8988T (cell line): ENCODE data around the gene TNP1.

Experiments used
- DNase-seq: peaks from one replicate; pipeline ENCODE4 v3.0.0; 2011

TNP1 gene

DNA sequence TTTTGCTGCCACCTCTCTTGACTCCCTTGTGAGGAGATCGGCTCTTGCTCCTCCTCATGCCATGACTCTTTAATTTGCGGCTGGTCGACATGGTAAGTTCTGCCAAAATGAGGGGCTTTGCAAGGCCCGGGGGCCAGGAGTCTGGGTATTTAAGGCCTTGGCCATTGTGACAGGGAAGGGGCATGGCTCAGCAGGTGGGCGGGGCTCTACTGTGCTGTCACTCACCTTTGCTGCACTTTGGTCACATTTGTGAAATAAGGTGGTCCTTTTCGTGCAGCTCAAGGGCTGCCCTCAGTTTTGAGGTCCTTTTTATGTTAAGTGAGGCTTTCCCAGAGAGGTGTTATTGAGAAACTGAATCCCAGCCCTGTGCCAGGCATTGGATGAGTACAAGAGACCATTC is at the start of gene TNP1:
Gene TNP1, minus strand, starts transcription at position 121 of the 400 bp plus-strand sequence. Its CDS starts 30 bp downstream, at position 91.
- no peak for DNase-seq

DNA sequence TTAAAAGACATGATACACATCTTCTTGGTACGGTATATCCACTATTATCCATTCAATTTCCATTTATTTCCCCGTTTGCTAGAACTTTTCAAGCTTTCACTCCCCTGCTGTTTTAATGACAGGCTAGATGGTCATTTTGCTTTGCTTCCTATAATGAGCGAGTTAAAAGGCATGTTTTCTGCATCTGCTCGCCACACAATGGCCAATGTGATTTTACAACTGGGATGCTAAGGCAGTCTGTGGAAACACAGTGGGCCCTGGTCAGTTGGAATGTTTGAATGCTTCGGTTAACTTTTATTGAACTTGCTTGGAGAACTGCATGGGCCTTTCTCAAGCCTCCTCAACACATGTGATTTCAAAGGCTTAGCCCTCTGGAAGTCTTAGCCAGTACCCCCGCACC is 48.4 kb upstream of the TNP1 start:
- no peak for DNase-seq

DNA sequence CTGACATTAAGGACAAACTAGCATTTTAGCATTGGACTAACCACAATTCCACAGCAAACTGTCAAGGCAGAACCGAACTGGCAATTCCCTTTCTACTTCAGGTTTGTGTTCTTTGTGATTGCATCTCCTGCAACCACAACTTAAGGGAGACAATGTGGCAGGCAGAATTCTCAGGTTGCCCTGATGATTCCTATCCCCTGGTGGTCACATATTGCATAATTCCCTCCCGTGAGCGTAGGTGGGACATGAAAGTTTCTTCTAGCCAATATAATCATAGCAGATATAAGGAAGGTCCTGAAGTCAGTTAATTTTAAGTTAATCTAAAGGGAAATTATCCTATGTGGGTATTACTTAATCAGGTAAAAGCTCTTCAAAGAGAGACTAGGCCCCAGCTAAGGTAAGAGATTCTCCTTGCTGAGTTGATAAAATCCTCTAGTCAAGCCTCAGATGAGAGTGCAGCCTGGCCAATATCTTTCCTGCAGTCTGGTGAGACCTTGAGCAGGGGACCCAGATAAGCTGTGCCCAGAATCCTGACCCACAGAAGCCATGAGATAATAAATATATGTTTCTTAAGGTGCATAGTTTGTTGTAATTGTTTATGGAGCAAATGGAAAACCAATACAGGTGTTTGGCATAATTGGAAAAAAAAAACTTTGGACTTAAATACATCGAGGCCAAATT is 45.9 kb upstream of the TNP1 start:
- DNase-seq, result no peak

GRCh38 chr2:216904974-216905373 is 45.1 kb upstream of the TNP1 start:
- no peak for DNase-seq

DNA sequence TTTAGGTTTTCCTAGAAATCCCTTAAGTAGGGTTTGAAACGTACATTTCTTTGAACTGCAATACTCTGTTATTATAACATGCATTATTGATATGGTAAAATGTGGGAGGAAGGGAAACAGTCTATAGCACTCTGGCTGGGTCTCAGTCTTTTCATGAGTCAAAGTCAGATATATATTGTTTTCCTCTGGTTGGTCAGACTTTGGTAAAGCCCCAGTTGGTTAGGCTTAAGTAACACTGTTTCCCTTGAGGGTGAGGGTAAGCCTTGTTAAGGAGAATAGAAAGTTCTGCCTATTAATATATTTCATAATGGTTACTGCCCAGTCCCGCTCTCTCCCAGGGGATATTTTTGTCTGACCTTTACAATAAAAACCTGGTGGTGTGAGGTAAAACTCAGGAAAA is 44.7 kb upstream of the TNP1 start:
- DNase-seq, result no peak

DNA sequence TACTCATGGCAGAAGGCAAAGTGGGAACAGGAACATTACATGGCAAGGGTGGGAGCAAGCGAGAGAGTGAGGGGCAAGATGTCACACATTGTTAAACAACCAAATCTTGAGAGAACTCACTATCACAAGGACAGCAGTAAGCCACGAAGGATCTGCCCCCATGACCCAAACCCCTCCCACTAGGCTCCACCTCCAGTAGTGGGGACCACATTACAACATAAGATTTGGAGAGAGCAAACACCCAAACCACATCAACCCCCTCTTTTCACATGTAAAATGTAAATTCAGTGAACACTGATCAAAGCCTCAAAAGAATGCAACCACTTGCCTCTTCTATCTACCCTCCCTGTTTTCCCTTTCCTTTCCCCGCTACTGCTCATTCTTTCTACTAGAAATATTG is 43.6 kb upstream of the TNP1 start:
- DNase-seq, result no peak

DNA sequence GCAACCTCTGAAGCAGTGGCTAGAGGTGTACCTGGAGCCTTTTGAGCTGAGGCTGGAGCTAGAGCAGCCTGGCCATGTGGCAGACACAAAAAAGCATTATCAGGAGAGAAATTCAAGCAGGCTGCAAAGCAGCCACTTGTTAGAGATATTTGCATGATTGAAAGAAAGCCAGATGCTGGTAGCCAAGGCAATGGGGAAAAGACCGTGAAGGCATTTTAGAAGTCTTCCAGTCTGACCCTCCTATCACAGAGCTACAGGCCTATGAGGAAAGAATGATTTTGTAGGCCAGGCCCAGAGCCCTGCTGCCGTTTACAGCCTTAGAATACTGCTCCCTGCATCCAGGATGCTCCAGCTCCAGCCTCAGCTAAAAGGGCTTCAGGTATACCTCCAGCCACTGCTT is 41.4 kb upstream of the TNP1 start:
- DNase-seq, result no peak

GRCh38 chr2:216900406-216900805 is 40.5 kb upstream of the TNP1 start:
- no peak for DNase-seq

- DNase-seq, result no peak
Observed at GRCh38 chr2:216897561-216898203, 37.8 kb upstream of the TNP1 start.

DNA sequence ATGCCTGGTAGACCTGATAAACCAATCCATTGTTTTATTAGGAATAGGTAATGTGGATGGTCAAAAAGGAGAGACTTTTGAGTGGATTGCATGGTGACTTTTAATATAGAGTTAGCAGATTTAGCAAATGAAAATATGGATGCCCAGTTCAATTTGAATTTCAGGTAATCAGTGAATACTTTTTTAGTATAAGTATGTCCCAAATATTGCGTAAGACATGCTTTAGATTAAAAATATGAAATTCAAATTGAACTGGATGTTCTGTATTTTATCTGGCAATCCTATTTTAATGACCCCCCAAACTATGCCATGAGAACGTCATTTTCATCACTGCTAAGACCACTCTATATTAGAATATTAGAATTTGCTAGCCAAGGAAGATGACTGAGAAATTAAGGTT is 30.3 kb upstream of the TNP1 start:
- no peak for DNase-seq

DNA sequence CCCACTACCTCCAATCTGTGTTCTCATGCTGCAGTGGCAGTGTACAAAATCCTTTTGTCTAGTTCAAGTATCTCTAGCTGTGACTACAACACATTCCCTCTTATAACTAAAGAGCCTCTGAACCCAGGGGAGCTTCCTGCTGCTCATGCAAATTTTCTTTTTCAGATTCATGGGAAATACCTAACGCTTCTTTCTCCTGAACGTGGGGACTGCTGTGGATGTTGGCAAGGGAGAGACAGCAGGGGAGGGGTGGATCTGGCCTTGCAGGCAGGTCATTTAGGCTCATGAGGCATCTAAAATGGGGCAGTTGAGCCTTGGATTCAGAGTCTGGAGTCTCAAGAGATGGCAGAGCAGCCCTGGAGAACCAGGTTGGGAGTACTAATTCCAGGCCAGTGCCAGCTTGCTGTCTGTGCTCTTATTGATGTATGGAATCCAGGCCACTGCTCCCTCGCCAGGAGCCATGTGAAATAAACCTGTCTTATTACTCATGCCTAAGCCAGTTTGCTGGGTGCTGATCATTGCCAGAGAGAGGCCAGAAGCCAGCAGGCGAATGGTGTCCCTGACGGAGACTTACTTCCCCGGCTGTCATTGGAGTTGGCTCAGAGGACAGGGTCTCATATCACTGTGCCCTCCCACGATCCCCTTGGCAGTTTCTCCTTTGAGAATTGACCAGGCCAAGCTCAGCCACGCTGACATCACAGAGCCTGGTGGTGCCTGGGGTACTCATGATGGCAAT is 29.2 kb upstream of the TNP1 start:
- no peak for DNase-seq

DNA sequence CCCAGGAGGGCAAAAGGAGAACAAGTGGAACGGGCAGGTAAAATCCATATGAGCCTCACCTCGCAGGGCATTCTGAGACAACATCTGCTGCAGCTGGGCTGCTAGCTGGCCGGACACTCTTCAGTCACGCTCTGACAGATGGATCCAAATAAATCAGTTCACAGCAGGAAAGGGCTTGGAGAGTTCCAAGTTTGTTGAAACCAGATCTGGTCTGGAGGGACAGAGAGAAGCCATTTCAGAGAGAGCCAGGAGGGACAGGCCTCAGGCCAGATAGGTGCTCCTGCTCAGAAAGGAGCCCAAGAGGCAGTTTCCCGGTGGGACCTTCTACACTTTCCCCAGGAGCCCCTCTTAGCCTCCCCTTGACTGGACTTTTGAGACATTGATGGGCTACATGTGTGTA is 28.2 kb upstream of the TNP1 start:
- no peak for DNase-seq

GRCh38 chr2:216887138-216887537 is 27.3 kb upstream of the TNP1 start:
- no peak for DNase-seq

DNA sequence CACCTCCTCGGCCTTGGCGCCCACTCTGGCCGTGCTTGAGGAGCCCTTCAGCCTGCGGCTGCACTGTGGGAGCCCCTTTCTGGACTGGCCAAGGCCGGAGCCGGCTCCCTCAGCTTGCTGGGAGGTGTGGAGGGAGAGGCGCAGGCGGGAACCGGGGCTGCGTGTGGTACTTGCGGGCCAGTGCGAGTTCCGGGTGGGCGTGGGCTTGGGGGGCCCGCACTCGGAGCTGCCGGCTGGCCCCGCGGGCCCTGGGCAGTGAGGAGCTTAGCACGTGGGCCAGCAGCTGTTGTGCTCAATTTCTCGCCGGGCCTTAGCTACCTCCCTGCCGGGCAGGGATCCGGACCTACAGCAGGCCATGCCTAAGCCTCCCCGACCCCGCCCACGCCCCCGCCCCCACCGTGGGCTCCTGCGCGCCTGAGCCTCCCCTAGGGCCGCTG is 25.3 kb upstream of the TNP1 start:
- DNase-seq, result no peak

- no peak for DNase-seq
Observed at GRCh38 chr2:216884347-216884746, 24.5 kb upstream of the TNP1 start.

DNA sequence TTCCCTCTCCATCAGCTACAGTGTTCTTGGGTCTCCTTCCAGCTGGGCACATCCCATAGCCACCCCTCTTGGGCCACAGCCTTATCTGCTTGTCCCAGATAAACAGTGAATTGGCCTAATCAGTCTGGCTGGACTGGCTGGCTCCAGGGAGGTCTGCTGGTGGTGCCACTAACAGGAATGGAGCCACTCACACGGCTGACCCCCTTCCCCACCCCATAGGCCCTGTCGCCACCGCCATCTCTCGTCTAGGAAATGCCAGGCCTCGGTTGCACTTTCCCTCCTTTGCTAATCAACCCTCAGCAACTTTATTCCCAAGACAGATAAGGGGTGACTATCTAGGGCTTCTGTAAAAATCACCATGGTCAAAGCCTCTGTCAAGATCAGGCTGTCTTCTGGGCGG is 23.0 kb upstream of the TNP1 start:
- DNase-seq, result no peak

GRCh38 chr2:216881411-216881810 is 21.5 kb upstream of the TNP1 start:
- no peak for DNase-seq

GRCh38 chr2:216880509-216881184 is 20.8 kb upstream of the TNP1 start:
- no peak for DNase-seq

DNA sequence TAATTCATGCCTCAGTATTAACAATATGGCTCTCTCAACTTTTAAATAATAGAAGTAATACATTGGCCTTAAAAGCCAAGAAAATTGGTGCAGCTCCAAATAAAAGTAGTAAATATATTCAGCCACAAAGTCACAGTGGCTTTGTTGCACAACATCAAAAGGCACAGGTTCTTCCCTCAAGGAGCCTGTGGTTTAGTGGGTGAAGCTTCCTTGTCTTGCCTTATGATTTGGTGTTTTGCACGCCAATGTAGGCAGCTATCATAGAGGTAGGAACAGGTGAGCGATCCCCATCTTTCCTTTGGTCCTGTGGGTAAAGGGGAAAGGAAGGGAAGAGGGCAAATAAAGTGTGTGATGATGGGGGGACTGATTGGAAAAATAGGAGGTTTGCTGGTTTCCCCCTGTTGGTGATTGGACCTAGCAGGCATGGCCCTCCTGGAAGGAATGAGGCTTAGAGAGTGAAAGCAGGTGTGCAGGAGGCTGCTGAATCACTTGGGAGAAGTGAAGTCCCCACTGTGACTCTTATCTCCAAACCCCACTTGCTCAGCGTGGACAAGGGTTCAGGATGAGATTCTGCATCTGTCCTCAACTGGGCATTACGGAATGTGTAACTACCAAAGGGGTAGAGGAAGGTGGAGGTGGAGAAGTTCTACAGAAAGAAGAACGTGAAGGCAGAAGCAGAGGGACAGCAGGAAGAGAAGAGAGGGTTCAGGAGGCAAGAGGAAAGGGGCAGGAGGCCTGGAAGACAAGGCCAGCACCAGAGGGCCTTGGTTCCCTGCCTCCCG is 20.1 kb upstream of the TNP1 start:
- no peak for DNase-seq

DNA sequence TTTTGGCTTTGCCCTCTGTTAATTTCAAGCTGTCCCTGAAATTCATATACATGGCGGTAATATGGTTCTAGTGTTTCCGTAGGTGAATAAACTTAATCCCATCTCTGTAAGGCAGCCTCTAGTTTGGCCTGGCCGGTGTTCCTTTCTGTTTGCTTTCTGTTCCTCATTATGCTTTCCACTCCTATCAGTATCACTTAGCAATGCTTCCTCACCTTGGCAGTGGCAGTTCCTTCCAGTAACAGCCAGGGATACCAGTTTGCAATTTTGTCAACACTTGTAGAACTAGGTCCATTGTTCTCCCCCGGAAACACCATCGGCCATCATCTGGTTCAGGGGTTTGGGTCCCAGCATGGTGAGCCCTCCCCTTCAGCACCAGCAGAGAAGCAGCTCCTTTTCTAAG is 18.2 kb upstream of the TNP1 start:
- DNase-seq, result no peak

GRCh38 chr2:216877085-216877484 is 17.2 kb upstream of the TNP1 start:
- no peak for DNase-seq

DNA sequence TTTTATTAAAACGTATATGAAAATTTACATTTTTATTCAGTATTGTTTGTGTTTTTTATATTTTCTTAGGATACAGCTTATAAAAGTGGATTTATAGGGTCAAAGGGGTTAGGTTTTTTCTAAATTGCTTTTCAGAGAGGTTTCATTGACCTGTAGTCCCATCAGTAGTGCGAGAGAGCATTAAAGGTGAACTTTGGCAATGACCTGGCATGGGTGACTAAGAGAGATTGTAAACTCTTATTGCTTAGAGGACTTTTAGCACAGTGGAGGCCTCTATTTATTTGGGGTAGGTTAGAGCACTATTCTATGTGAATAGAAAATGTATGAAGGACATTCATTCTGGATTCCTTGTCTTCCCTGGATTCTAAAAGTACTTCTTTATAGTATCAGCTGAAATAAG is 16.0 kb upstream of the TNP1 start:
- DNase-seq, result no peak

- DNase-seq, result no peak
Observed at GRCh38 chr2:216873573-216873972, 13.7 kb upstream of the TNP1 start.
